NK-92 treated with Interleukin-12 subunit alpha and Interleukin-12 subunit beta, amount 100 ng/mL, for 24 hours (cell line): ENCODE data around the gene PRKN.
"Not testable (repeated sequence)": the region's sequence is repeated elsewhere in the genome, so short reads cannot be mapped to it uniquely, and the experiment has no call there.

Source experiments
- DNase-seq: peaks from one replicate; lab custom pipeline; 2025; lab: John Stamatoyannopoulos, UW

Gene PRKN

DNA sequence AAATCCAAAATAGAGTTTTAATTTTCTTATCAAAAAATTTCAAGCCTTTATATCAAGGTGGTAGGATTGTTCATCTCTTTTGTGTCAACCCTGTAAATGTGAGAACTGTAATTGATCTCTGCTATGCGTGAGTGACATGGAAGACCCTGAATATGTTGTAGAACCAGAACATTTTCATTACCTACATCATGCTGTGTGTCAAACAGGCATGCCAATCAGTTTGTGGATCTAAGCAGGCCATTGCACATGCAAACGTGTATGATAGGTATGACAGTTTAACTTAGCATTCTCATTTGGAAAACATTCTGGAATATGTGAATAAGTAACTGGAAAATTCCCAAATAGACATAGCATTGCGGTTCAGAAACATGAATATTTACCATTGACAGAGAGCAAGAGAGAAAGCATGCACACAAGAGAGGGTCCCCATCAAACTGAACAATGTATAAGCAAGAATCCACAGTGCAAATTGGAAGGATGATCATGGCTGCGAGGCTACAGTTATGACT is 812.1 kb downstream of the PRKN start:
- no peak for DNase-seq

DNA sequence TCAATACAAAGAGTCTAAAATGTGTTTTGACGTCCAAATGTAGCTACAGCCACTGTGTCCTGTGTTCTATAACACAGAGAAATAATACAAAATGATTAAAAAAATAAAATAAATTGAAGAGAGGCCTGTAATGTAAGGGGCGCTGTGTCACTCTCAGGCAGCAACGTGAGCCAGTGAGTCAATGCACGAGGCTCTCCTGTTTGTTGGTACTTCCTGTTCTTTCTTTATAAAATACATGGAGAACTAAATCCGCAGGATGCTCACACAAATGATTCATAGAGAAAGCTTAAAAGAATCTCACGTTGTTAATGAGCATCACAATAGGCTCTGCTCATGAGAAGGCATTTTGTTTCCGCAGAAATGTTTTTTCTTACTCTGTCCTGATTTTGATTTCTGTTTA is 818.7 kb downstream of the PRKN start:
- DNase-seq: no peak

DNA sequence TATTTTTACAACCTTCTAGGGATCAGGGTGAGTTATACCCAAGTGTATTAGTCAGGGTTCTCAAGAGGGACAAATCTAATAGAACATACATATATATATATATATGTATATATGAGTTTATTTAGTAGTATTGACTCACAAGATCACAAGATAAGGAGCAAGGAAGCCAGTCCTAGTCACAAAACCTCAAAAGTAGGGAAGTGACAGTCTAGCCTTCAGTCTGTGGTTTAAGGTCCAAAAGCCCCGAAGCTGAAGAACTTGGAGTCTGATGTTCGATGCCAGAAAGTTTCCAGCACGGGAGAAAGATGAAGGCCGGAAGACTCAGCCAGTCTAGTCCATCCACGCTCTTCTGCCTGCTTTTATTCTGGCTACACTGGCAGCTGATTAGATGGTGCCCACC is 821.0 kb downstream of the PRKN start:
- no peak for DNase-seq

DNA sequence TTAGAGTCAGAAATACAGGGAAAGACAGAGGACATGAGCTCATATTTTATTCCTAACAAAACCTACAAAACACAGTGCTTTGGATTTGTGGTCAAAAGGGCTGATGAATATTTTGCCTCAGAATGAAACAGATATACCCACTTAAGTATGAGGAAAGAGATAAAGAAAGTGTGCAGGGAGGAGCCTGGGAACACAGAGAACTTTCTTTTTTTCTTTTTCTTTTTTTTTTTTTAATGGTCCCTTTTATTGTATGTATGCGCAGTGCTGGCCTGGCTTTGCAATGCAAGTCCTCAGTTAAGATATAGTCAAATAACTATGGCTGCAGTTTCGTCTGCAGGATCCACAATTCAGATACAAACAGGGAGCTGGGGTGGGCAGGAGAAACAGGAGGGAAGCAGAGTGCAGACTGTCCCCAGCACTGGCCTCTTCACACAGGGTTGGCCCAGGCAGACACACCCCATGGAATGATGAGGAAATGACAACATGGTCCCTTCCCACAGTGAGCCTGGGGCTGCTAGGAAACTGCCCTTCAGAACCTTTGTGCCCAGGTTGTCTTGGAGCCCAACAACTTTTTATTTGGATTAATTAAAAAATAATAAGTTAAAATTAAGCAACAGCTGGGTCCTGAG is 823.9 kb downstream of the PRKN start:
- DNase-seq: no peak

DNA sequence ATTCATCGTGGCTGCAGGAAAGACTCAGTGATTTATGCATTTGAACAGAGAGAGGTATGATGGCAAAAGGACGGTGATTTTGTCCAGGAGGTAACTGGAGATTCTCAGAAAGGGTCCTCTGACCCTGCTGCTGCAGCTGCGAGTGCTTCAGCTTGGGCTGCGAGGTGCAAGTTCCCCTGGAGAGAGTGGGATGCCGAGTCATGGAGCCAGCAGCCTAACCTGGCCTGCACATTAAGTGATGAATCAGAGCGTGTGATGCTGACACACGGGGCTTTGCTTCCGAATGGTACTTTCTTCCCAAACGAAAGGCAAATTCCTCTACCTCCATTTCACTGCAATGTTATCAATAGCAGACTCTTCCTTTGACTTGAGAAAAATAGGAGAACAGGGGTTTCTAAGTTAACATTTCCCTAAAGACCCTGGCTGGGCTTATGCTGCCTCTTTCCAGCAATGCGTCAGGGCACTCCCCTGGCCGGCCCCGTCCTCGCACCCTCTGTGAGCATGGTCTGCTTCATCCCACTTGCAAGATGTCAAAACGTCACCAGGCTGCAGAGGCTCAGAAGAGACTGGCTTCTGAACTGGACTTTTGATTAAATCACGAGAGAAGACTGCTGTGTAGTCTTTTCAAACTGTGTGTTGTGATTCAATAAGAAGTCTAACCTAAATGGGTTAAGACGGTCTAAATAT is 825.7 kb downstream of the PRKN start:
- no peak for DNase-seq

DNA sequence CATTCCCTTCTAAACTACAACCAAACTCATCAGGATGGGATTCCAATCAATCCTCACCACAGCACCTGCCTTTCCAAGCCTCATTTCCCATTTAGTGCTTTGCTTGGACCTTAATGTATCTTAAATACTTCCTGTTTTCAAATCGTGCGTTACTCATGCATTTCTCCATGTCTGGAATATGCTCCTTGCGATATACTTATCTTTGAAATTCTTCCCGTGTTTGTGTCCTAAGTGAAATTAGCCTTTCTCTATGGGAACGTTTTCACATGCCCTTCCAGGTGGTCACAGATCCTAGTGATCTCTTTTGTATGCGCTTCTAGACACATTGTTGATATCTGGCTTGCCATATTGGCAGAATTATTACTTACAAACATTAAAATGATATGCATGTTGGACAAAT is 833.1 kb downstream of the PRKN start:
- no peak for DNase-seq

DNA sequence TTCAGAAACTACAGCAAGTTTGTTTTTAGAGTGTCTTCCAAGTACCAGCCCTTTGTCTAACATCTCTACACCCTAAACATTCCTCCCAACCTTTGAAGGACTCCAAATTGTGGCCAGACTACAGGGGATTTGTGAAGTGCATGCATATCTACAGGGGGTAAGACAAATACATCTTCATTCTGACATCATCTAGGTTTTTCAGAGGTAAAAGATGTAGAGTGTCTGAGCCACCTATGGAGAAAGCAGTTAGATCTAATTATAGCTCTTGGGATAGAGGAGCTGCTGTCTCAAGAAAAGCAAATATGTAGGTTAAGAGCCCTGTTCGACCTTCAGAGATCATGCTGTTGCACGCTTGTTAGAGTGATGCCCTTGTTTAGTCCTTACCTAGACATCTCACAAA is 836.0 kb downstream of the PRKN start:
- DNase-seq: no peak

DNA sequence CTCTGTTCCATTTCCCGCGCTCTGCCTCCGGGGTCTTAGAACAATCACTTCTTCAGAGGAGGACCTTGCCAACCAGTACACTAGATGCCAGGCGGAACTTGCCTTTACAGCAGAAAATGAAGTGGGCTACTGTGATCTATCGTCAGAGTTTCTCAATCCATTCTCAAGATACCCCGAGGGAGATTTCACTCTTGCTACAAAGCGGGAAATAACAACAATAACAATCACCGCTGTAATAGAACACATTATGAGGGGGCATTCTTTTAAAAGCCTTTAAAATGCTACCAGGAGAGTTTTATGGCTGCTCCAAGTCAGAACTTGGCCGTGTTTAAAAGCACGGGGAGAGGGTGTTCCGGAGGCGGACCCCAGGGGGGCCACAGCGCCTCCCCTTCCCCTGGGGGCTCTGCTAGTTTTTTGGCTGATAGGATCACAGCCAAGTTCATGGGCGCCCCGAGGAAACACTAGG is 836.7 kb downstream of the PRKN start:
- DNase-seq: no peak

DNA sequence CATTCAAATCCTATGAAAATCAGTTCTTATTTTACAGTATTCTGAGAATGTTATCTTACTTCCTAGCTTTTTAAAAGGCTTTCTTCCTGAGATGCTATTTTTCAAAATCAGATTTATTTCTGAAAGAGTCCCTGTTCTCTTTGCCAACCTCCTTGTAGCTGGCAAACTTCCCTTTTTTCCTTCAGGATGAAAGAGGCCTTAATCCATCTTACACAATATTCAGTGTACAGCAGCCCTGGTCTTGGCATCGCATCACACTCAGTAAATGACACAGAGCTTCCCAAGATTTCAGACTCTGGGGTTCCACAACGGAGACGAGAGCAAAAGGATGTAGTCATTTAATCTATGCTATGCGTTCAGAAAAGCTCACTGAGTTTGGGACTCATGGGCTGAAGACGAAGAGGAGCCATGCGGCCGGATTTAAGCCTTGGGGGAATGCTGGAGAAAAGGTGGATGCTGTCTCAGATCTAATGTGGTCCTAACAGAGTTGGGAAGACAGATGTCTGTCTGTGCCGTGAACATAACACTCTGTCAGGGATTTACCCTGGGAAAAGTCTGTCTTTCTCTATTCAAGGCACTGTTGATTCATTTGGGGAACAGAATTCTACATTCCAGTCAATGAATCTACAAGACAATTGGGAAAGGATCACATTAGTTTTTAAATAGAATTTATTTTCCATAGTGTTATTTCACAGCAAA is 837.3 kb downstream of the PRKN start:
- no peak for DNase-seq

DNA sequence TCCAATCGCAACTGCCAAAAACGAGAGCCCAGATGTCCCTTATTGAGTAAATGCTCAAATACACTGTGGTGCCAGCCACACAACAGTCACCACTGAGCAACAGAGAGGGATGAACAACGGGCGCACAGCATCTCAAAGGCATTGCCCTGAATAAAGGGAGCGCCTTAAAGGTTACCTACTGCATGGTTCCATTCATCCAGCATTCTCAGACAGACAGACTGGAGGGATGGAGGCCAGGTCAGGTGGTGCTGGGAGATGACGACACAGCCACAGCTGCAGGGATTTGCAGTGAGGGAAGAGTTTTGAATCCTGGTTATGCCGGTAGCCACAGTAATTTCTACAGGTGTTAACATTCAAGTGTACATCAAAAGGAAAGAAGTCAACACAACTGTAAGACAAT is 838.2 kb downstream of the PRKN start:
- no peak for DNase-seq

DNA sequence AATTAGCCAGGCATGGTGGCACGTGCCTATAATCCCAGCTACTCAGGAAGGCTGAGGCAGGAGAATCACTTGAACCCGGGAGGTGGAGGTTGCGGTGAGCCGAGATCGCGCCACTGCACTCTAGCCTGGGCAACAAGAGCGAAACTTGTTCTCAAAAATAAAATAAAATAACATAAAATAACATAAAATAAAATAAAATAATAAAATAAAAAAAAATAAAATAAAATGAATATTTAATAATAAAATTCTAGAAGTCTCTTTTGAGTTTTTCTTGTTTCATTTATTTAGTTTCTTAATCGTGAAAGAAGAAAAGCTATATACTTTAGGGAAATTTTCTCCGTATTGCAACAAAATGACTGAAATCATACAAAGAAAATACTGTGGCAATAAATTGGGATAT is 841.0 kb downstream of the PRKN start:
- not testable (repeated sequence) for DNase-seq

DNA sequence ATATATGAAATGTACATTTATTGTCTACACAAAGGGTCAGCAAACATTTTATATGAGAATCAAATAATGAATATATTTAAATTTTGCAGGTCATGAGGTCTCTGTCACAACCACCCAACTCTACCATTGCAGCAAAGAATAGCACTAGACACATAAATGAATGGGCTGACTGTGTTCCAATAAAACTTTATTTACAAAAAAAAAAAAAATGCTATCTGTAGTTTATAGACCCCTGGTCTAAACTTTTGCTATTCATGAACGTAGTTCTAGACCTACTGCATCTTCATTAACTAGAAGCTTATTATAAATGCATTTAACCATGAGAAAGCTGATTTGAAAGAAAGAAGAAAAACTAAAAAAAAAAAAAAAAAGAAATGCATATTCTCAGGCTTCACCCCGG is 842.8 kb downstream of the PRKN start:
- DNase-seq: no peak

DNA sequence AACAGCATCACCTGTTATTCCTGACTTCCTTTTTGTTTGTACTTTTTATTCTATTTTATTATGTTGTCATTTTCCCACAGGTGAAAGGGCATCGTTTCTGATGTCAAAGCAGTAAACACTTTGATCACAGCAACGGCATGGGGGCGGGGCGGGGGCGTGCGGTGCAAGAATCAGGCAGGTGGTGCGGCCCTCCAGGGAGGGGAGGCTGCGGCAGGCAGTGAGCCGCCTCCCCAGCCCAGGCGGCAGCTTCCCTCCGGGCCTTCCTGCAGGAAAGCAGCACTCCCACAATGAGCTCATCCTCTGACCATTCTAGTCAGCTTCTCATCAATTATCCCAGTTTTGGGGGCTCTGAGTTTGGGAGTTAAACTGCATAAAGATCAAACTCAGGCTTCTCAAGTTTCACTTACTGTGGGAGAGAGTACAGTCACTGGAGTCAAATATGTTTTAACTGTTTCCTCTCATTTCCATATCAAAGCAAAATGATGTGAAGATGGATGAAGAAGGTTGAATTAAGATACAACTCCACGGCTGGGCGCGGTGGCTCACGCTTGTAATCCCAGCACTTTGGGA is 845.3 kb downstream of the PRKN start:
- no peak for DNase-seq

DNA sequence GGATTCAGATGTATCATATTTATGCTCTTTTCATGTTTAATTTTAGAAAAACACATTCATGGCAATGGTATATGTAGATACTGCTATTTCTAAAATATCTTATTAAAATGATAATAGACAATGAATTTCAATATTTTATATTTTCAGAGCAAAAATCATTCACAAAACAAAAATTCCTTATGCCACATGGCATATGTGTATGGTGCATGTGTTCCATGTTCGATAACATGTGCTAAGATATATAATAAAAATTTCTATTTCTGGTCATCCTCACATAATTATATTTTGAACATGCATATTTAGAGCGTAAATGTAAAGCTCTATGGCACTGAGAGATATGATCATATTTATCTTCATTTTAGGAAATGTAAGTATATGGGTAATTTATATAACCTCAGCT is 847.5 kb downstream of the PRKN start:
- no peak for DNase-seq

DNA sequence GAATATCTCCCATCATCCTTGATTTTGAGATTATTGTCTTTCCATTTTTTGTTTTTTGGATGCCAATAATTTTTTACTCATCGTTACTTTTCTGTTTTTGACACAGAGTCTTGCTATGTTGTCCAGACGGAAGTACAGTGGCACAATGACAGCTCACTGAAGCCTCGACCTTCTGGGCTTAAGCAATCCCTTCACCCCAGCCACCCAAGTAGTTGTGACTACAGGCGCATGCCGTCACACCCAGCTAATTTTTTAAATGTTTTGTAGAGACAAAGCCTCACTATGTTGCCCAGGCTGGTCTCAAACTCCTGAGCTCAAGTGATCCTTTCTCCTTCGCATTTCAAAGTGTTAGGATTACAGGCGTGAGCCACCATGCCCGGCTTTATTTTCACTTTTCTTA is 851.3 kb downstream of the PRKN start:
- no peak for DNase-seq

DNA sequence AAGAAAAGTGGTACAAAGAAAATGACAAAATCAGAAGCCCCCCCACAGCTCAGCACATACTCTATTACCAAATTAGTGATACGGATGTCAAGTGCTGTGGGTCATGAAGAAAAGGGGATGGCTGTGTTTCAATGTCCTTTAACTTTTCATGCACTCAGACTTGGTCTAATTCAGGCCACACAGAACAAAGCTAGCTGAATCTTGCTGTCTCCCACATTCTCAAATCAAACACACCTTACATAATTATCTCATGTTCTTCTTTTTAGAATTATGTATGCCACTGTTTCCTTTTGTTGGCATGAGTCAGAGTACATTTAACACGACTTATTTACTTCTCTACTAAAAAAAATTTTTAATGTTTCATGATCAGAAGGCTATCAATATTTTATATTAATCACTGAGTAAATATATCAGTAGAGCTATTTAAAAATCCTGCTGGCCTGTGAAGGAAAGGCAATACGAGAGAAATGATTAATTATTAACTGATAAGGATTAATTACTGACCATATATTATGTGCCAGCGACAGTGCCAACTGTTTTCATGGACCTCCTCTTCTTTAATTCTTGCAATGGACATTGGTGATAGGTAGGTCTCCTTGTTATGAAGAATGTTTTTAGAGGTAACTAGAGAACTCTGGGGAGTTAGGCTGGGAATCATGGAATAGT is 857.2 kb downstream of the PRKN start:
- no peak for DNase-seq

DNA sequence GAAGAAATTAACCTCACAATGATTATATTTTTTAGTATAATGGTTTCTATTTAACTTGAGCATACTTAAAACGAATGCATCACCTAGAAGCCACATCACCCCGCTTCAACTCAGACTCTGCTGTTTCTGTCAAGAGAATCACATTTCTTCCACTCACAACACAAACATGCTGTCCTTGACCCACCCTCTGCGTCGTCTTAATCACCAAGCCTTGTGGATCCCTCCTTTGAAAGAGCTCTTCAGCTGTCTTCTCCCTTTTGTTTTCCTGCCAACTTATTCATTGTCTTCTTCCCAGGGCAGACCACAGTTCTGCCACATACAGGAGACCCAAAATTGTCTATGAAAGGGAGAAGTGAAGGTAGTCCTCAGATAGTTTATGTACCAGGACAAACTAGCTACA is 858.1 kb downstream of the PRKN start:
- no peak for DNase-seq

DNA sequence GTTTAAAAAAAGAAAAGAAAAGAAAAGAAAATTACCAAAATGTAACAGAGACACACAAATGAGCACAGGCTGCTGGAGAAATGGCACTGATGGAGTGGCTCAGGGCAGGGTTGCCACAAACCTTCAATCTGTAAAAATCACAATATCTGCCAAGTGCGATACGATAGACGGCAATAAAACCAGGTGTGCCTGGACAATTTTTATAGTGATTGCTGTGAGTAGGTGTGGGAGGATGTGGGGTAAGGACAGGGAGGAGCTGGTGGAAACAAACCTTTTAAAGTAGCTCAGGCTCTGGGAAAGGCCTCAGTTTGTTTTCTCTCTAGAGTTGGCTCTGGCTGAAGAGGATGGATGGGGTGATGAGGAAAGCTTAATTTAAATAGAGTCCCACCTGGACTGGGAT is 861.0 kb downstream of the PRKN start:
- no peak for DNase-seq

DNA sequence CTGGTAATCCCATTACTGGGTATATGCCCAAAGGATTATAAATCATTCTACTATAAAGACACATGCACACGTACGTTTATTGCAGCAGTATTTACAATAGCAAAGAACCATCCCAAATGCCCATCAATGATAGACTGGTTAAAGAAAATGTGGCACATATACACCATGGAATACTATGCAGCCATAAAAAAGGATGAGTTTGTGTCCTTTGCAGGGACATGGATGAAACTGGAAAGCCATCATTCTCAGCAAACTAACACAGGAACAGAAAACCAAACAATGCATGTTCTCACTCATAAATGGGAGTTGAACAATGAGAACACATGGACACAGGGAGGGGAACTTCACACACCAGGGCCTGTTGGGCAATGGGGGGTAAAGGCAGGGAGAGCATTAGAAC is 866.5 kb downstream of the PRKN start:
- DNase-seq: not testable (repeated sequence)

DNA sequence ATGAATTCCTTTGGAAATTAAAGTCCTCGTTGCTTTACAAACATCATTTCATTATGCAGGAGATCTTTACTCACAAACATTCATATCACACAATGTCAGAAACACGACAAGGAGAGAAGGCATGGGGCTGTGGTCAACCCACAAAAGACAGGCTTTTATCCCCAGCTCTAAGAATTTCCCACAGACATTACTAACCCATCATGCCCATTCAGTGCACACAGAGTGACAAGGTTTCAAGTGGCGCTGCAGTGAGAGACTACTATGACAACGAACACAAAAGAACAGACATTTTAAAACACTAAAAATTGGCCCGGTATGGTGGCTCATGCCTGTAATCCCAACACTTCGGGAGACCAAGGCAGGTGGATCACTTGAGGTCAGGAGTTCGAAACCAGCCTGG is 873.9 kb downstream of the PRKN start:
- no peak for DNase-seq

DNA sequence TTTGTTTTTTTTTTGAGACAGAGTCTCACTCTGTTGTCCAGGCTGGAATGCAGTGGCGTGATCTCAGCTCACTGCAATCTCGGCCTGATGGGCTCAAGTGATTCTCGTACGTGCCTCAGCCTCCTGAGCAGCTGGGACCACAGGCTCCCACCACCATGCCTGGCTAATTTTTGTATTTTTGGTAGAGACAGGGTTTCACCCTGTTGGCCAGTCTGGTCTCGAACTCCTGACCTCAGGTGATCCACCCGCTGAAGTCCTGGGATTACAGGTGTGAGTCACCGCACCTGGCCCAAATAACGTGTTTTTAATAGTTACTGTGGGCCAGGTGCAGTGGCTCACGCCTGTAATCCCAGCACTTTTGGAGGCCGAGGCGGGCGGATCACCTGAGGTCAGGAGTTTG is 876.1 kb downstream of the PRKN start:
- not testable (repeated sequence) for DNase-seq

DNA sequence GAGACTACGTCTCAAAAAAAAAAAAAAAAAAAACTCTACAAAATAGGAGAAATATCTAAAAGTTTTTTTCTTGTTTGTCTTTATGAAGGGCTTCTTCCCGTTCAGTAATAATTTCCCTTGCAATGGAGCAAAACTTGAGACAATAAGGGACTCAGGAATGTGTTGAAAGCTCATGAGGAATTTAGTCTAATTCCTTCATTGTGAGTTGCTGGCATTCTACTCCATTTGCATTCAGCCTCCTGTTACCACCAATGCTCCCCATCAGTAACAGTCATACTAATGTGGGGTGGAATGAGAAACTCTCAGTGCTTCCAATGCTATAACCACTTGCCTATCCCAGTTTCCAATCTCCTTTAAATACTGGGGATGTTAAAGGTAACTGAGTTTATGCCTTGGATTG is 877.0 kb downstream of the PRKN start:
- DNase-seq: no peak
